Measurements from ENCODE around the gene SLC25A43. TPM values are rescaled to one million over a fixed set of nuclear protein-coding genes. Genes with fewer than 3 reads are reported as not detected.

The SLC25A43 gene
- total RNA-seq, 1 donor from 2014 or later, result 26.6 TPM

GRCh38 chrX:119411959-119412358 lies 12.8 kb downstream of the SLC25A43 start:
- no peak overlapping the region for H3K4me3 ChIP-seq
- no peaks in the 10 kb centered on the region for H3K9me3 ChIP-seq
- no peaks in the 10 kb centered on the region for H3K4me1 ChIP-seq
- H3K36me3 ChIP-seq, result no peaks in the 10 kb centered on the region
- H3K27me3 ChIP-seq, result no peaks in the 10 kb centered on the region
- TF ChIP-seq CTCF (IDR thresholded peaks at IDR 0.05), result no peak
- intact Hi-C loops (cut with DNase I), result no loop called here
- no peak for DNase-seq (ENCODE audit: low spot score in 2 of 2)
- H3K27ac ChIP-seq, result no peak overlapping the region

GRCh38 chrX:119417376-119417775 lies 18.2 kb downstream of the SLC25A43 start:
- Histone ChIP-seq H3K4me1 (no peaks in the 10 kb centered on the region), H3K4me3 (no peak overlapping the region), H3K36me3 (peaks cover 0 to 4% of the 10 kb centered on the region in 2 donors), H3K27me3 (no peaks in the 10 kb centered on the region), H3K27ac (no peak overlapping the region), H3K9me3 (no peaks in the 10 kb centered on the region)
- DNase-seq (ENCODE audit: low spot score in 2 of 2), result no peak
- no peak for TF ChIP-seq CTCF (IDR thresholded peaks at IDR 0.05)
- intact Hi-C loops (cut with DNase I), result no loop called here

- intact Hi-C loops (cut with DNase I), result no loop called here
Observed at GRCh38 chrX:119417842-119418241, 18.7 kb downstream of the SLC25A43 start.

GRCh38 chrX:119419146-119419545 lies 20.0 kb downstream of the SLC25A43 start:
- no peak for TF ChIP-seq CTCF (IDR thresholded peaks at IDR 0.05)
- Histone ChIP-seq H3K4me1 (no peaks in the 10 kb centered on the region), H3K4me3 (no peak overlapping the region), H3K9me3 (no peaks in the 10 kb centered on the region), H3K27me3 (no peaks in the 10 kb centered on the region), H3K36me3 (peaks cover 0 to 7% of the 10 kb centered on the region in 2 donors), H3K27ac (no peak overlapping the region)
- no peak for DNase-seq (ENCODE audit: low spot score in 2 of 2)
- intact Hi-C loops (cut with DNase I), result no loop called here

More at GRCh38 chrX:119417842-119418241, 18.7 kb downstream of the SLC25A43 start:
- no peak for DNase-seq (ENCODE audit: low spot score in 2 of 2)
- no peak for TF ChIP-seq CTCF (IDR thresholded peaks at IDR 0.05)
- H3K36me3 ChIP-seq, result peaks cover 0 to 5% of the 10 kb centered on the region in 2 donors
- H3K4me1 ChIP-seq, result no peaks in the 10 kb centered on the region
- no peaks in the 10 kb centered on the region for H3K27me3 ChIP-seq
- no peak overlapping the region for H3K27ac ChIP-seq
- H3K9me3 ChIP-seq, result no peaks in the 10 kb centered on the region
- H3K4me3 ChIP-seq, result no peak overlapping the region

GRCh38 chrX:119419898-119420297 lies 20.8 kb downstream of the SLC25A43 start:
- TF ChIP-seq CTCF (IDR thresholded peaks at IDR 0.05), result no peak
- intact Hi-C loops (cut with DNase I), result no loop called here
- Histone ChIP-seq H3K4me3 (no peak overlapping the region), H3K4me1 (no peaks in the 10 kb centered on the region), H3K36me3 (peaks cover 0 to 7% of the 10 kb centered on the region in 2 donors), H3K27ac (no peak overlapping the region), H3K27me3 (no peaks in the 10 kb centered on the region), H3K9me3 (no peaks in the 10 kb centered on the region)
- no peak for DNase-seq (ENCODE audit: low spot score in 2 of 2)
